H1 (cell line): ENCODE results near the gene SAMD14. TPM values are rescaled to one million over a fixed set of nuclear protein-coding genes. Genes with fewer than 3 reads are reported as not detected.

Source experiments
- CTCF ChIA-PET: fragments of 300-600 bp; sonication (Branson Sonifier 250); formaldehyde crosslinking; loops from one replicate; lab custom pipeline; 2021; ENCODE audit not compliant: partially characterized antibody; lab: Charles Lee
- POLR2A ChIA-PET: fragments of 300-600 bp; sonication (Branson Sonifier 250); formaldehyde crosslinking; loops from one replicate; lab custom pipeline; 2021; ENCODE audit warnings: inconsistent platforms; ENCODE audit not compliant: partially characterized antibody; lab: Charles Lee
- DNase-seq, 2 experiments: peaks; one replicate each; pipeline versions ENCODE4 v3.0.0 to v3.0.0-alpha.2; 2010 to 2022; ENCODE audit warnings: low spot score in 2 of 2, low read depth in 1 of 2, mixed read lengths in 1 of 2
- FAIRE-seq: peaks from 2 replicates; lab custom pipeline; 2011; peaks lifted over from hg19 to GRCh38; lab: Jason Lieb, UNC
- H2AFZ ChIP-seq: 2 replicates; pipeline ENCODE4 v1.8.1; 2012; ENCODE audit warnings: low read length, inconsistent platforms
- H2AK5ac ChIP-seq: 2 replicates; pipeline ENCODE4 v1.6.1; 2013; ENCODE audit warnings: low read depth, low read length
- H2BK120ac ChIP-seq: replicated peaks from 2 replicates; pipeline ENCODE3; 2013; ENCODE audit warnings: low read depth, low read length, inconsistent platforms
- H2BK12ac ChIP-seq: 2 replicates; pipeline ENCODE4 v1.6.1; 2013; ENCODE audit warnings: low read depth, low read length
- H2BK15ac ChIP-seq: 2 replicates; pipeline ENCODE4 v1.6.1; 2013; ENCODE audit warnings: low read length
- H2BK20ac ChIP-seq: 2 replicates; pipeline ENCODE4 v1.6.1; 2013; ENCODE audit warnings: low read length
- H2BK5ac ChIP-seq: 2 replicates; pipeline ENCODE4 v1.6.1; 2013; ENCODE audit warnings: low read depth, low read length
- H3K14ac ChIP-seq: 2 replicates; pipeline ENCODE4 v1.6.1; 2013; ENCODE audit warnings: inconsistent platforms; ENCODE audit not compliant: insufficient read length
- H3K18ac ChIP-seq: 2 replicates; pipeline ENCODE4 v1.6.1; 2013; ENCODE audit warnings: low read length; ENCODE audit errors: extremely low read depth
- H3K23ac ChIP-seq: 2 replicates; pipeline ENCODE4 v1.6.1; 2013; ENCODE audit warnings: inconsistent platforms; ENCODE audit not compliant: insufficient read length
- H3K23me2 ChIP-seq: 2 replicates; pipeline ENCODE4 v1.6.1; 2013; ENCODE audit warnings: low read depth, low read length
- H3K27ac ChIP-seq: 2 replicates; pipeline ENCODE4 v1.6.1; 2011; ENCODE audit warnings: low read depth, low read length, inconsistent platforms
- H3K27me3 ChIP-seq, 4 experiments: replicated peaks in 1 of 4; 1 replicate in 1 of 4; 2 replicates in 3 of 4; pipeline versions ENCODE4 v1.6.1 to v1.8.1; 2011 to 2013; ENCODE audit warnings: low read length in 3 of 4, mild to moderate bottlenecking in 3 of 4, inconsistent platforms in 2 of 4, mixed read lengths in 2 of 4, moderate library complexity in 1 of 4; ENCODE audit not compliant: control insufficient read depth in 3 of 4, insufficient read depth in 3 of 4; ENCODE audit errors: extremely low read depth in 1 of 4
- H3K36me3 ChIP-seq, 4 experiments: 2 replicates each; pipeline versions ENCODE4 v1.6.1 to v1.8.1; 2011 to 2013; ENCODE audit warnings: mild to moderate bottlenecking in 4 of 4, low read length in 3 of 4, moderate library complexity in 2 of 4, control low read depth in 1 of 4, inconsistent platforms in 1 of 4; ENCODE audit not compliant: insufficient read depth in 4 of 4, control insufficient read depth in 2 of 4
- H3K4ac ChIP-seq: replicated peaks from 2 replicates; pipeline ENCODE3; 2013; ENCODE audit warnings: low read length, low read depth, mixed read lengths, inconsistent platforms; ENCODE audit not compliant: insufficient read length
- H3K4me1 ChIP-seq, 4 experiments: replicated peaks in 1 of 4; 1 replicate in 1 of 4; 2 replicates in 3 of 4; pipeline versions ENCODE4 v1.6.1 to v1.8.1; 2011 to 2013; ENCODE audit warnings: low read length in 3 of 4, inconsistent platforms in 2 of 4, mixed read lengths in 1 of 4; ENCODE audit not compliant: insufficient read depth in 4 of 4, control insufficient read depth in 3 of 4
- H3K4me2 ChIP-seq, 2 experiments: 2 replicates each; pipeline versions ENCODE4 v1.6.1 to v1.8.1; 2011 to 2013; ENCODE audit warnings: low read depth in 2 of 2, low read length in 2 of 2, control low read depth in 1 of 2, inconsistent platforms in 1 of 2, mild to moderate bottlenecking in 1 of 2; ENCODE audit not compliant: insufficient read depth in 1 of 2
- H3K4me3 ChIP-seq, 4 experiments: fragments of 200-600, 300-600 bp in 1 of 4; sonication (generic), shearing (Covaris generic), sonication (Bioruptor Twin) in 1 of 4; 2 replicates each; pipeline versions ENCODE4 v1.5.1 to v1.8.1; 2011 to 2016; ENCODE audit warnings: low read length in 4 of 4, low read depth in 3 of 4, control low read depth in 2 of 4, inconsistent platforms in 2 of 4, mild to moderate bottlenecking in 2 of 4, mixed read lengths in 1 of 4, moderate library complexity in 1 of 4; ENCODE audit not compliant: insufficient read depth in 2 of 4; ENCODE audit errors: extremely low read depth in 1 of 4
- H3K56ac ChIP-seq: replicated peaks from 2 replicates; pipeline ENCODE3; 2013; ENCODE audit warnings: low read depth, mild to moderate bottlenecking, mixed read lengths, low read length, inconsistent platforms; ENCODE audit not compliant: insufficient read length
- H3K79me1 ChIP-seq: 2 replicates; pipeline ENCODE4 v1.6.1; 2013; ENCODE audit warnings: low read depth, low read length, control low read depth
- H3K79me2 ChIP-seq, 2 experiments: 2 replicates each; pipeline versions ENCODE4 v1.6.1 to v1.8.1; 2012 to 2013; ENCODE audit warnings: low read length in 2 of 2, mild to moderate bottlenecking in 2 of 2, inconsistent platforms in 1 of 2; ENCODE audit not compliant: insufficient read depth in 2 of 2, control insufficient read depth in 1 of 2
- H3K9ac ChIP-seq, 4 experiments: replicated peaks in 1 of 4; 1 replicate in 1 of 4; 2 replicates in 3 of 4; pipeline versions ENCODE4 v1.6.1 to v1.8.1; 2011 to 2013; ENCODE audit warnings: low read depth in 3 of 4, low read length in 3 of 4, control low read depth in 2 of 4, mild to moderate bottlenecking in 2 of 4, moderate library complexity in 2 of 4, inconsistent platforms in 1 of 4; ENCODE audit errors: extremely low read depth in 1 of 4
- H3K9me3 ChIP-seq, 2 experiments: 2 replicates each; pipeline versions ENCODE4 v1.6.1 to v1.8.1; 2012 to 2013; ENCODE audit warnings: mild to moderate bottlenecking in 2 of 2, moderate library complexity in 2 of 2, control low read depth in 1 of 2, inconsistent platforms in 1 of 2, low read depth in 1 of 2, low read length in 1 of 2, mixed read lengths in 1 of 2; ENCODE audit not compliant: insufficient read depth in 2 of 2
- H4K20me1 ChIP-seq, 2 experiments: replicated peaks in 1 of 2; 2 replicates each; pipeline versions ENCODE3 to v1.8.1; 2011 to 2013; ENCODE audit warnings: inconsistent platforms in 2 of 2, low read length in 2 of 2, mild to moderate bottlenecking in 1 of 2; ENCODE audit not compliant: insufficient read depth in 2 of 2, control insufficient read depth in 1 of 2
- H4K5ac ChIP-seq: 2 replicates; pipeline ENCODE4 v1.6.1; 2013; ENCODE audit warnings: low read length, low read depth, mixed read lengths, inconsistent platforms; ENCODE audit not compliant: insufficient read length
- H4K8ac ChIP-seq: 2 replicates; pipeline ENCODE4 v1.8.0; 2013; ENCODE audit warnings: mild to moderate bottlenecking, moderate library complexity, low read length, inconsistent platforms; ENCODE audit not compliant: insufficient read depth; ENCODE audit errors: extremely low read depth
- H4K91ac ChIP-seq: replicated peaks from 2 replicates; pipeline ENCODE3; 2013; ENCODE audit warnings: low read length, mixed read lengths, inconsistent platforms; ENCODE audit not compliant: insufficient read length
- BCL11A ChIP-seq, 2 experiments: IDR thresholded peaks; one replicate each; pipeline ENCODE4 v1.6.1; 2011; ENCODE audit warnings: low read depth in 2 of 2, low read length in 2 of 2, mild to moderate bottlenecking in 2 of 2
- CBX5 ChIP-seq: fragments of 300-800, 300-1000 bp; sonication (generic); IDR thresholded peaks from 2 replicates; pipeline ENCODE4 v1.7.1; 2016; ENCODE audit warnings: antibody characterized with exemption, low read length, low read depth
- GABPA ChIP-seq: IDR thresholded peaks from 2 replicates; pipeline ENCODE4 v1.6.1; 2011; ENCODE audit warnings: mild to moderate bottlenecking, low read length, moderate library complexity, borderline replicate concordance; ENCODE audit not compliant: insufficient read depth
- JUN ChIP-seq: IDR thresholded peaks from 2 replicates; pipeline ENCODE4 v1.6.1; 2011; ENCODE audit warnings: low read depth, mild to moderate bottlenecking, improper control_type of control experiment, low read length
- PHF8 ChIP-seq: fragments of 200-600 bp; sonication (generic); conservative IDR thresholded peaks from 2 replicates; pipeline ENCODE4 v1.7.1; 2012; ENCODE audit warnings: low read depth, mild to moderate bottlenecking, inconsistent platforms, low read length, moderate library complexity
- SP1 ChIP-seq: IDR thresholded peaks from 2 replicates; pipeline ENCODE4 v1.6.1; 2011; ENCODE audit warnings: low read depth, low read length
- SP2 ChIP-seq: IDR thresholded peaks from 2 replicates; pipeline ENCODE4 v1.6.1; 2012; ENCODE audit warnings: mild to moderate bottlenecking, low read length, inconsistent platforms
- TAF7 ChIP-seq: optimal IDR thresholded peaks from 2 replicates; pipeline ENCODE3; 2011; ENCODE audit warnings: low read depth, mild to moderate bottlenecking, inconsistent platforms, low read length, moderate library complexity, borderline replicate concordance
- WGBS, 2 experiments: shearing (Covaris generic) in 1 of 2; methylation state at CpG; one replicate each; pipeline versions ENCODE4 v1.1.6 to v1.1.7; 2013 to 2015; ENCODE audit warnings: low lambda C conversion rate in 2 of 2, mixed read lengths in 2 of 2, inconsistent platforms in 1 of 2, low coverage in 1 of 2, missing lambda C conversion rate in 1 of 2; ENCODE audit not compliant: insufficient replicate concordance in 2 of 2, insufficient coverage in 1 of 2, insufficient read length in 1 of 2; ENCODE audit errors: extremely low coverage in 1 of 2, missing lambda C conversion rate in 1 of 2; 5-methylcytosine and 5-hydroxymethylcytosine counted together
- polyA plus RNA-seq, 7 experiments: library from polyadenylated mRNA; depleted of rRNA in 3 of 7; stranded (reverse) in 5 of 7; unstranded in 2 of 7; fragments of >200 nt in 5 of 7; fragments of 200-250 nt in 2 of 7; gene quantifications; 1 replicate in 5 of 7; 2 replicates in 1 of 7; 4 replicates in 1 of 7; pipeline versions ENCODE4 v1.2.1 to v1.2.3, GENCODE V29; 2011 to 2013; ENCODE audit warnings: missing spikeins in 2 of 7, mixed read lengths in 2 of 7
- total RNA-seq: library from RNA; stranded (reverse); fragmentation: NEBNext Ultra II Directional; extraction: Animal tissue kit (Norgen Biotek cat#: 25700); gene quantifications from 2 replicates; pipeline ENCODE4 v1.2.1, GENCODE V29; 2021
- TF ChIP-seq, protein P1 (sequence below): IDR thresholded peaks from 2 replicates; pipeline ENCODE4 v1.6.1; 2011; ENCODE audit warnings: low read length, improper control_type of control experiment
- TF ChIP-seq, protein P2 (sequence below): IDR thresholded peaks from 2 replicates; pipeline ENCODE4 v1.6.1; 2012; ENCODE audit warnings: low read length, inconsistent platforms

The SAMD14 gene
- total and polyA plus RNA-seq, 2 of the 8 experiments (the other 6 are each of a cell fraction or from before 2014, with no cell fraction given) = 5.7 to 5.8 TPM

- H3K18ac ChIP-seq = no peak overlapping the region
- no peaks in the 10 kb centered on the region for H3K36me3 ChIP-seq
- no peaks in the 10 kb centered on the region for H3K79me2 ChIP-seq
- no peak overlapping the region for H3K9ac ChIP-seq
- peak overlapping the region; percentile 76; the same call in 1 of the 2 replicates for H2BK5ac ChIP-seq
- no peak for DNase-seq
- H3K23me2 ChIP-seq = no peaks in the 10 kb centered on the region
- no peak overlapping the region for H3K14ac ChIP-seq
- H2BK15ac ChIP-seq = 0 out of 2 replicates have a peak overlapping the region, but pooled peaks have one; percentile 65
- no peak overlapping the region for H3K23ac ChIP-seq
- H3K27ac ChIP-seq = 0 out of 2 replicates have a peak overlapping the region, but pooled peaks have one; percentile 3
- H3K56ac ChIP-seq = no peak overlapping the region
- H4K5ac ChIP-seq = no peak overlapping the region
- no peaks in the 10 kb centered on the region for H3K27me3 ChIP-seq
- H3K4ac ChIP-seq = no peak overlapping the region
- H3K79me1 ChIP-seq = no peaks in the 10 kb centered on the region
- peak overlapping the region; percentile 94; the same call in 1 of the 2 replicates for H2BK12ac ChIP-seq
- H2BK120ac ChIP-seq = no peak overlapping the region
- no peaks in the 10 kb centered on the region for H3K9me3 ChIP-seq
- no peak overlapping the region for H3K4me2 ChIP-seq
- no peak overlapping the region for H4K91ac ChIP-seq
- H4K20me1 ChIP-seq = no peaks in the 10 kb centered on the region
- H2AFZ ChIP-seq = no peak overlapping the region
- no peak overlapping the region for H2AK5ac ChIP-seq
- 86% methylated on average over 6 of the region's 6 CpGs; no CpG with 5 or more reads in 1 of the 2 experiments for WGBS, 2 experiments
- H3K4me3 ChIP-seq = no peak overlapping the region
- POLR2A ChIA-PET = interaction anchor here (0.6 to 1.1 kb wide), 2 partner anchors 12 to 143 kb away, joined by 4 to 5 read pairs; no protein-coding TSS in a partner anchor
- H4K8ac ChIP-seq = no peak overlapping the region
- H3K4me1 ChIP-seq = peaks cover 0 to 16% (median 10%) of the 10 kb centered on the region in 4 experiments; a peak in 6 of 7 replicates
- CTCF ChIA-PET = interaction anchor here (1.4 to 17.0 kb wide), 14 partner anchors 8 to 160 kb away, joined by 4 to 299 read pairs (median 8); partner anchors contain the start of genes COL1A1, SGCA and TMEM92
- H2BK20ac ChIP-seq = no peak overlapping the region
- FAIRE-seq = no peak
- TF ChIP-seq GABPA = no peak
- TF ChIP-seq CBX5 = no peak
- TF ChIP-seq SP1 = no peak
- TF ChIP-seq, protein P1, sequence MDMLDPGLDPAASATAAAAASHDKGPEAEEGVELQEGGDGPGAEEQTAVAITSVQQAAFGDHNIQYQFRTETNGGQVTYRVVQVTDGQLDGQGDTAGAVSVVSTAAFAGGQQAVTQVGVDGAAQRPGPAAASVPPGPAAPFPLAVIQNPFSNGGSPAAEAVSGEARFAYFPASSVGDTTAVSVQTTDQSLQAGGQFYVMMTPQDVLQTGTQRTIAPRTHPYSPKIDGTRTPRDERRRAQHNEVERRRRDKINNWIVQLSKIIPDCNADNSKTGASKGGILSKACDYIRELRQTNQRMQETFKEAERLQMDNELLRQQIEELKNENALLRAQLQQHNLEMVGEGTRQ = no peak
- no peak for TF ChIP-seq BCL11A (IDR thresholded peaks at IDR 0.05; ENCODE audit: low read depth in 2 of 2, low read length in 2 of 2)
- no peak for TF ChIP-seq TAF7
- TF ChIP-seq, protein P2, sequence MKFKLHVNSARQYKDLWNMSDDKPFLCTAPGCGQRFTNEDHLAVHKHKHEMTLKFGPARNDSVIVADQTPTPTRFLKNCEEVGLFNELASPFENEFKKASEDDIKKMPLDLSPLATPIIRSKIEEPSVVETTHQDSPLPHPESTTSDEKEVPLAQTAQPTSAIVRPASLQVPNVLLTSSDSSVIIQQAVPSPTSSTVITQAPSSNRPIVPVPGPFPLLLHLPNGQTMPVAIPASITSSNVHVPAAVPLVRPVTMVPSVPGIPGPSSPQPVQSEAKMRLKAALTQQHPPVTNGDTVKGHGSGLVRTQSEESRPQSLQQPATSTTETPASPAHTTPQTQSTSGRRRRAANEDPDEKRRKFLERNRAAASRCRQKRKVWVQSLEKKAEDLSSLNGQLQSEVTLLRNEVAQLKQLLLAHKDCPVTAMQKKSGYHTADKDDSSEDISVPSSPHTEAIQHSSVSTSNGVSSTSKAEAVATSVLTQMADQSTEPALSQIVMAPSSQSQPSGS = no peak
- TF ChIP-seq JUN = no peak
- no peak for TF ChIP-seq PHF8
- no peak for TF ChIP-seq SP2
Observed at GRCh38 chr17:50172936-50173334, 43.0 kb upstream of the SAMD14 start.
